ENCODE results near the gene NPHS1.
A peak's percentile ranks its signal among the peaks of the same experiment; 100 is the strongest.
"Not testable (repeated sequence)": the region's sequence is repeated elsewhere in the genome, so short reads cannot be mapped to it uniquely, and the experiment has no call there.

NPHS1 gene

DNA sequence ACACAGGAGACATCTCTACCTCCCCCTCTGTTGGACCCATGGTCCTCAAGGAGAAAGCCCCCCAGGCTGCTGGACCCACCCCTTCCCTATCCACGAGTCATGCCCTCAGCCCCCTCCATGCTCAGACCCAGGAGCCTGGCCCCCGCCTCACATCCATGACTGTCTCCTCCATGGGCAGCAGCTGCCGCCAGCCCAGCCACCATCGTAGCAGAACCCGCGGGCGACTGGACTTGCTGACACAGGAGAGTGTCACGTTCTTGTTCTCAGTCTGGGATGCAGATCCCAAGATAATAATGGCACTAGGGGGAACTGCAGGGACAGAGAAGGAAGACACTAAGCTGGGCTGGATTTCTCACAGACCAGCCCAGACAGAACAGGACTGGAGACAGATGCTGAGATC is 3.8 kb downstream of the NPHS1 start:
- DNase-seq: no peak

DNA sequence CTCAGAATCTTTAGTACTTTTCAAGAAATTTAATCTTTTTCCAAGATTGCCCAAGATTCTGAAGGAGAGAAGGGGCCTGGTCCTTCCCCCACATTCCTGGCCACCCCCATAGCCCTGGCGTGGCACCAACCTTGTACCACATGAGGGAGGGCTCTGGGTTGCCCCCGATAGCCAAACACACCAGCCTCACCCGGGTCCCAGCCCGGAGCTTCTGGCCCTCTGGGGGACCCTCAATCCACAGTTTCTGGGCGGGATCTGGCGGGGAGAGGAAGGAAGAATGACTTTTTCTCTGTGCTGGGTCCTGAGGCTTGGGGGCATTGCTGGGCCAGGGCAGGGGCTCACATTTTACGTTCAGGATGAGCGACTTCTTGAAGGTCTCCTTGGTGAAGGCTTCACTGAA is 4.4 kb downstream of the NPHS1 start:
- DNase-seq: no peak

DNA sequence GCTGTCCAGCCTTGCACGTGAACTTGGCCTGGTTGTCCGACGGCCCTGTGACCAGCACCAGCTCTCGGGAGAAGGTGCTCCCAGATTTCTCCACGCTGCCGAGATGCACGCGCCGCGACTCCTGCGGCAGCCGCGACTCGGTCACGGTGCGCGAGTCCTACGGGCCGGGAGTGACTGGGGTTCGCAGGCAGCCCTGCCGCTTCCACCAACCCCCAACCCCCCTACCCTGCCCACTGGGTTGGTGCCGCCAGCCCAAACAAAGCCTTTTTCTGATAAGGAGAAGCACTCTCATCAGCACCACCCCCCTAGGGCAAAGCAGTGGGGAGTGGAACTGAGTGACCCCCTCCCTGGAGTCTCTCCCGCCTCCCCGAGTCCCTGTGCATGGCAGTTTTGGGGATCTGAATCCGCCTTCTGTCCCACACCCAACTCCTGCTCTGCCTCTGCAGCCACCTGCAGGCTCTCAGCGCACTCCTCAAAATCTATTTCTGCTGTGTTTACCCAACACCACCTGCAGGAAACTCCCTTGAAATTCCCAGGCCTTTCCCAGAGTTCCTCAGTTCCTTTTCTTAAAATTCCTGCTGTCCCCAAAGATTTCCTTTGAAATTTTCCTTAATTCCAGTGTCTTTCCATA is 6.2 kb downstream of the NPHS1 start:
- no peak for DNase-seq

DNA sequence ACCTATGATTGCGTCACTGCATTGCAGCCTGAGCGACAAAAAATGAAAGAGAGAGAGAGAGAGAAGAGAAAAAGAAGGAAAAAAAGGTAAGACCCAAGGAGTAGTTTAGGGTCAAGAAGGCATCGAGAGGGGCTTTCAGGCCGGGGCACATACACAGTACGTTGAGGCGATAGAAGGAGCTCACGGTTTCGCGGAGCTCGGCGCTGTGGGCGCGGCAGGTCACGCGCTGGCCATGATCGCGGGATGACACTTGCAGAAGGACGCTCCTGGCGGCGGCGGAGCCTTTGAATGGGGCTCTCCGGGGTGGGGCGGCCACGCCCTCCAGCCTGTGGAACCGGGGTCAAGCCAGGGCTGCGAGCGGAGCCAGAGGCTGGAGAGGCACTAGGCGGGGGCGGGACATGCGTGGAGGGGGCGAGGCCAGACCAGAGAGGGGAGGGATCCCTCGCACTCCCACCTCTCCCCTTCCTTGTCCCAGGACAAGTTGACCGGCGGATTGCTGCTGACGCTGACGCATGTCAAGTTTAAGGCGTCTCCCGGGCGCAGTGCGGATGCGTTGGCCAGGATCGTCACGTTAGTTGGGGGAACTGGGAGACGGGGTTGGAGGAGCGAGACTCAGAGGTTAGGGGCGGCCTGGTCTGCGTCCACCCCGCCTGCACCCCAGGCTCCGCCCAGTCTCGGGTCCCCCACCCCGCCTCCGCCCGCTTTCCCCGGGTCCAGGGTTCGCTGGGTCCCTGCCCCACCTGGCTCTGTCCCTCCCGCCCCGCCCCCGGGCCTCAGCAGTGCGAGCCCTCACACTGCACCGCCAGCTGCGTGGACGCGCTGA is 6.9 kb downstream of the NPHS1 start:
- DNase-seq: no peak

DNA sequence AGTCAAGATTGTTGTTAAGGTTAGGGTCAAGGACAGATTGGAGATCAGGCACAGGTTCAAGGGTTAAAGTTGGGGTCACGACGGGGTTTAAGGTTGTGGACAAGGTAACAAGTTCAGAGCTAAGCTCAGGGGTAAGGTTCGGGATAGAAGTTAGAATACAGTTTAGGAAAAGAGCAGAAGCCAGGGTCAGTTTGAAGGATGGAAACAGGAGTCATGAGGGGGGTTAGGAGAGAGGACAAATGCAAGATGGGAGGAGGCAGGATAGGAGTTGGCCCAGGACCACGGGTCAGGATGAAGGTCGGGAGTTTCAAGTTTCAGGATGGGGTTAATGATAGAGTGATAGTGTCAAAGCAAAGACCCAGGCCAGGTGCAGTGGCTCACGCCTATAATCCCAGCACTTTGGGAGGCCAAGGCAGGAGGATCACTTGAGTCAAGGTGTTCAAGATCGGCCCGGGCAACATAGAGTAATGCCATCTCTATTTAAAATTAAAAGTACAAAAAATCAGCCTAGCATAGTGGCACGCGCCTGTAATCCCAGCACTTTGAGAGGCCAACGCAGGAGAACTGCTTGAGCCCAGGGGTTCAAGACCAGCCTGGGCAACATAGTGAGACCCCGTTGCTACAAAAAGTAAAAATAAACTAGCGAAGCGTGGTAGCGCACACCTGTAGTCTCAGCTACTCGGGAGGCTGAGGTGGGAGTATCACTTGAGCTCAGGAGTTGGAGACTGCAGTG is 7.7 kb downstream of the NPHS1 start:
- no peak for DNase-seq

DNA sequence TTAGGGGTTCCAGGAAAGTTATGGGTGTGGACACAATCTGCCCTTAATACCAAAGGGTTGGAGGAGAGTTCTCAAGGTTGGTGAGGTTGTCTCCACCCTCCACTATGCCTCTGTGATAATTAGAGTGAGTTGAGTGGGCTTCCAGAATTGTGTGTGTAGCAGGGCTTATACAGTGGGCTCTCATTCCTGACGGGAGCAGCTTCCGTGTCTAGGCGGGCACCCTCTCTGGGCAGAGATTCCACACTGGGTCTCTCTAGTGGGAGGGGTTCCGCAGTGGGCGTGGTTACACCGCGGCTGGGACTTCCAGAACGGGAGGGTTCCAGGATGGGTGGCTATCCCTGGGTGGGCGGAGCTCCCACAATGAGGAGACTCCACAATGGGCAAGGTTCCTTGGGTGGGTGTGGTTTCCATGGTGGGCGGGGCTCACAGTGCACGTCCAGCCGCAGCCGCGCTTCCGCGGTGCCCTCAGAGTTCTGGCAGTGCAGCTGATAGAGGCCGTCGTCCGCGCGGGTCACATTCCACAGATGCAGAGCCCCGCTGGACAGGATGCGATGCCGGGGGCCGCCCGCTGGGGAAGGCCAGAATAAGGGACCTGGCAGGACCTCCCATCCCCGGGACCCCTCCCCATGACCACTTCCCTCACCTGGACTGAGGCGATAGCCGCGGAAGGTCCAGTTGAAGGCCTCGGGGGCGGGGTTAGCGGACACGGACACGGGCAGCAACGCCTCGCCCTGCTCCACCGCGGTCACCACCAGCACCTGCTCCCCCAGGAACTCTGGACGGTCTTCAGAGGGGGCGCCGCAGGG is 8.4 kb downstream of the NPHS1 start:
- DNase-seq: peak; percentile 53

DNA sequence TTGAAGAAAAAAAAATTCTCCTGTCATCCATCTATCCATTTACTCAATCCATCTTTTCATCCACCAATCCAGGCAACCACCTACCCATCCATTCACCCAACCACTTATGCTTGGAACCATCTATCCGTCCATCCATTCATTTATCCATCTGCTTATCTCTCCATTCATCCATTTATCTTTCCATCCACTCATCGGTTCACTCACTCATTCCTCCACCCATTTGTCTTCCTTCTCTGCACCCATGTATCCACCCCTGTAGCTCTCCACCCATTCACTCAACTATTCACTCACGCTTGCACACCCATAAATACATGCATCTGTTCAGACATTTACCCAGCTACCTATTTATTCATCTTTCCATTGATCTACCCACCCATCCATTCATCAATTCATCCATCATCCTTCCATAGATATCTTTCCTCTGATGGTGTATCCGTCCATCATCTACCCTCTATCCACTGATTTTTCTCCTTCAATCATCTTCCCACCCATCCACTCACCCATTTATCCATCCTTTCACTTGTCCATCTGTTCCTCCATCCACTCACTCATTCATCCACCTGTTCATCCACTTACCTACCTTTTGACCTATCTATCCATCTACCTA is 9.5 kb downstream of the NPHS1 start:
- no peak for DNase-seq

DNA sequence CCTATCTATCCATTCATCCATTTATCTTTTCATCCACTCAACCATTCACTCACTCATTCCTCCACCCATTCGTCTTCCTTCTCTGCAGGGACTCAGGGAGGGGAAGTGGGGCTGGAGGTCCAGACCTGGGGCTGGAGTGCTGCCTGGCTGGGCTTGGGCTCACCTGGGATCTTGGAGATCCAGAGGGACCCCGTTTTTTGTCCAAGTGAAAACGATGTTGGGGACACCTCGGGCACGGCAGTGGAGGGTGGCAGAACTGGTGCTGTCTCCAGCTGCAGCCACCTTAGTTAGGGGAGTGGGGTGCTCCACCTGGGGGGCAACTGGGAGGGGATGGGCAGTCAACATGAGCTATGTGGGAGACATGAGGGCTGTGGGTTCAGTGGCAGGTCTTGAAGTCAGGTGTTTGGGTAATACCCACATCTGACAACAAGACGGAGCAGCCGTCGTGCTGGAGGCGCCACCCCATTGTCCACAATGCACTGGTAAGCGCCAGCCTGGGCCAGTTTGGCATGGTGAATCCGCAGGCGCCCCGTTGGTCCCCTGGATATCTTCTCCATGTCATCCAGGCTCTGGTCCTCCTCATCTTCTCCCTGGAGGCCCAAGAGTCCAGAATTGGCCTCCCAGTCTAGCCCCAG is 10.2 kb downstream of the NPHS1 start:
- no peak for DNase-seq

DNA sequence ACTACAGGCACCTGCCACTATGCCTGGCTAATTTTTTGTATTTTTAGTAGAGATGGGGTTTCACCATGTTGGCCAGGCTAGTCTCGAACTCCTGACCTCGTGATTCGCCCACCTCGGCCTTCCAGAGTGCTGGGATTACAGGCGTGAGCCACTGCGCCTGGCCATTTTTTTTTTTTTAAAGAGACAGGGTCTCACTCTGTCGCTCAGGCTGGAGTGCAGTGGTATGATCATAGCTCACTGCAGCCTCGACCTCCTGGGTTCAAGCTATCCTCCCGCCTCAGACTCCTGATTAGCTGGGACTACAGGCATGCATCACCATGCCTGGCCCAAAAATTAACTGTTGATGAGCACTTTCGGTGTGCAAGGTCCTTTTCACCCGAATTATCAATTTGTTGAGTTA is 16.2 kb downstream of the NPHS1 start:
- DNase-seq: not testable (repeated sequence)

DNA sequence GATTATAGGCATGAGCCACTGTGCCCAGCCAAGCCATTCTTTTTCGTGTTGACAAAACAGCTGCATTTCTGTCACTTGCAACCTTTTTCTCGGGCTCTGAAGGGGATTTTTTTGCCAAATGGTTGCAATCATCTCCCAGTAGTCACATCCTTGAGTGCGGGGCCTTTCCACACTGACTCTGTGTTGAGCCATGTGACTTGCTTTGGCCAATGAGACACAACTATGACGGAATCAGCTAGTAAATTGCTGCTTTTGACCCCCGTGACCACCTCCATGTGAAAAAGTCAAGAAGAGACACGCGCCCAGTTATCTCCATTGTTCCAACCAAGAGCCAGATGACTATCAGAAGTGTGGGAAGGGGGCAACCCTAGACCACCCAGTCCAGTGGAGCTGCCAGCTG is 18.3 kb downstream of the NPHS1 start:
- DNase-seq: no peak

DNA sequence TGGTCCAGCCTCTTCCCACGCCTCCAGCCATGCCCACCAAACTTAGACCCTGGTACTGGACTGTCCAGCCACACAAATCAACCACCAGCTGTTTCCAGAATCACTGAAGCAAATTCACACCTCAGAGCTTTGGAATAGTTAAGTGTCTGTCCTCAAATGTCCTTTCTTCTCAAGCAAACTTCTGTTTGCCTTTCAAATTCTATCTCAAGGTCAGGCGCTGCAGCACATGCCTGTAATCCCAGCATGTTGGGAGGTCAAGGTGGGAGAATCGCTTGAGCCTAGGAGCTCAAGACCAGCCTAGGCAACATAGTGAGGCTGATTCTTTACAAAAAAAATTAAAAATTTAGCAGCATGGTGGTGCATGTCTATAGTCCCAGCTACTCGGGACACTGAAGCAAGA is 20.2 kb downstream of the NPHS1 start:
- no peak for DNase-seq

DNA sequence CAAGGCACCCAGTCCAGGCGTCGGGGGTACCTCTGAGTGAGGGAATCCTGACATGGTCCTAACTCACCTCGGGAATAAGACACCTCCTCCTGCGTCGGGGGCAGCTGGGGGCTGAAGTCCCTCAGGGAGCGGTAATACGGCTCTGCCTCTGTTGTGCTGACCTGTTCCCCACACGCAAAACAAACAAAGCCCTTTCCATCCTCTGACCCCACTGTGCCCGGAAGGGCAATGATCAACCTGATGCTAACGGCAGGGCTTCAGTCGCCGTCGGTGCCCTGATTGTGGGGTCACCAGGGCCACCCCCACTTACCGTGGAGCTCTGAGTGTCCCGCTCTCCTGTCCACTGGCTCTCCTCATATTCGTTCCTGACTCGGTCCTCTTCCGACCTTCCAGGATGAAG is 21.3 kb downstream of the NPHS1 start:
- no peak for DNase-seq

DNA sequence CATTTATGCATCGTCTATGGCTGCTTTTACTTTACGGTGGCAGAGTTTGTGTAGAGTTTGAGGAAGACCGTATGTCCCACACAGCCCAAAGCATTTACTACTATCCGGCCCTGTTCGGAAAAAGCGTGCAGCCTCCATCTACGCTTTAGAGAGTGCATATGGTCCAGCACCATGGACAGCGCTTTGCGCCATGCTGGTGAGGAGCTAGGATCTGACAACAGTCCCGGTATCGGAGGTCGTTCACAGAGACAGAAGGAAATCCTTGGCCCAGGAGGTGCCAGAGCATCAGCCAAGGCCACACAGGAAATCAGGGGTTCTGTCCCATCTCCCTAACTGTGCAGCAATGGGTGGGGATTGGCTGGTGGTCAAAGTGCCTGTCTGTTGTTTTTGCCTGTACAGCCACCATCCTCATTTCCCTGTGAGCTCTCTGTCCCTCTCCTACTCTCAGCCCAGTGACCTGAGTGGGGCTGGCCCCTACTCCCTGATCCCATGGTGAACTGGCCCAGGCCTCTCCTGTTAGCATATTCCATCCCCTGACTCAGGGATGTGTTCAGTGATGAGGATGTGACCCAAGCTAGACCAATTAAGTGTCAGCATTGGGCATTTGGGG is 23.5 kb downstream of the NPHS1 start:
- peak; percentile 50 for DNase-seq

DNA sequence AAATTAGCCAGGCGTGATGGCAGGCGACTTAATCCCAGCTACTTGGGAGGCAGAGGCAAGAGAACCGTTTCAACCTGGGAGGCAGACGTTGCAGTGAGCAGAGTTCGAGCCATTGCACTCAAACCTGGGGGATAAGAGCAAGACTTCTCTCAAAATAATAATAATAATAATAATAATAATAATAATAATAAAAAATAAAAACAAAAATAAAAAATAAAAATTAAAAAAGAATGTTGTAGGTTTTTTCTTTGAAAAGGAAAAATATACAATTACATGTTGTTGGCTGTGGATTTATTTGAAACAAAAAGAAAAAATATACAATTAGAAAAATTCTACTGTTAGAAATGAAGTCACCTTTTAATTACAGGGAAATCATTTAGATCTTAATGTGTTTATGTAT is 28.2 kb downstream of the NPHS1 start:
- no peak for DNase-seq

DNA sequence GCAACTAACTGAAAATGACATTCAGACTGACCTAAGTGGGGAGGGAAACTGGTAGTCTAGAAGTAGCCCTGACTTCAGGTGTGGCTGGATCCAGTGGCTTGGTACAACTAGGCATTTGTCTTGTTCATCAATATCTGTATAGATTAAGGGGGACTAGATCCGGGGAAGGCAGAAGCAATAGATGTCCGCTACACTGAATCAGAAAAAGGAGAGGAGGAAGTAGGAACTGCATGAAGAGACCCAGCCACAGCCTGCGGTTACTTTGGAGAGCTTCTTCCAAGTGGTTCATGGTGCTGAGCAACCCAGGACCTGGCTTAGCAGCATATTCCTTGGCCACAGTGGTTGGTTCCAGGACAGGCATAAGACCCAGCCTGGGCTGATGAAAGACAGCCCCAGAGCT is 29.7 kb downstream of the NPHS1 start:
- DNase-seq: peak; percentile 98

DNA sequence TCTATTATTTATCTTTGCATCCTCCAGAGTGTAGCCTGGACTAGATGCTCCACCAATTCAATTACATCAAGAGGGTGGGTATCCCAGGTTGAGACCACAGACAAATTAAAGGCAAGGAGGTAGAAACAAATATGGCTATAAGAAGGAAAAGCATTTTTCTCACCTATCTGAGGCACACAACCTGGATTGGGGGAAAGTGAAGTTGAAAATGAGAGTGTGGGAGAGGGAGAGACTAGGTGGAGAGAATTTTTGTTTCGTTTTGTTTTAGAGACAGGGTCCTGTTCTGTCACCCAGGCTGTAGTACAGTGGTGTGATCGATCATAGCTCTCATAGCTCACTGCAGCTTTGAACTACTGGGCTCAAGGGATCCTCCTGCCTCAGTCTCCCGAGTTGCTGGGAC is 33.9 kb downstream of the NPHS1 start:
- no peak for DNase-seq

DNA sequence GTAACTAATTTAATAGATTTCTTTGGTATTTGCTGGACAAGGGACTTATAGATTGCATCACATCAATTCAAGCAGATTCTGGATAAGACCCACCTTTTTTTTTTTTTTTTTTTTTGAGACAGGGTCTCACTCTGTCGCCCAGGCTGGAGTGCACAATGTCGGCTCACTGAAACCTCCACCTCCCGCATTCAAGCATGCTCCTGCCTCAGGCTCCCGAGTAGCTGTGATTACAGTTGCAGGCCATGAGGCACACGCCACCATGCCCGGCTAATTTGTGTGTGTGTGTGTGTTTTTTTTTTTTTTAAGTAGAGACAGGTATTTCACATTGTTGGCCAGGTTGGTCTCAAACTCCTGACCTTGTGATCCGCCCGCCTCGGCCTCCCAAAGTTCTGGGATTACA is 35.5 kb downstream of the NPHS1 start:
- no peak for DNase-seq

DNA sequence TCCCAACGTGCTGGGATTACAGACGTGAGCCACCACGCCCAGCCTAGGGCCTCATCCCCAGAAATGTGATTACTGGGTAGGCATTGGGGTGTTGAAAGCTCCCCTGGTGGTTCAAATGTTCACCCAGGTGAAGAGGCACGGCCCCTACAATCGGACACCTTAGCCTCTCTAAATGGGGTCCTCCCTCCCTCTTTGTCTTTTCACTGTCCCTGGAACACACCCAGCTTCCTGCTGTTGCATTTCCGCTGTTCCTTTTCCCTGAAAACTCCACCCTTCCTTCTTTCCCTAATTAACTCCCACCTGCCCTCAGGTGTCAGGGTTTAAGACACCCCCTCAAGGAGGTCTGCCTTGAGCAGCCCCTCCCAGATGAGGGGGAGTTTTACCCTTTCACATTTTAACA is 36.0 kb downstream of the NPHS1 start:
- DNase-seq: no peak

DNA sequence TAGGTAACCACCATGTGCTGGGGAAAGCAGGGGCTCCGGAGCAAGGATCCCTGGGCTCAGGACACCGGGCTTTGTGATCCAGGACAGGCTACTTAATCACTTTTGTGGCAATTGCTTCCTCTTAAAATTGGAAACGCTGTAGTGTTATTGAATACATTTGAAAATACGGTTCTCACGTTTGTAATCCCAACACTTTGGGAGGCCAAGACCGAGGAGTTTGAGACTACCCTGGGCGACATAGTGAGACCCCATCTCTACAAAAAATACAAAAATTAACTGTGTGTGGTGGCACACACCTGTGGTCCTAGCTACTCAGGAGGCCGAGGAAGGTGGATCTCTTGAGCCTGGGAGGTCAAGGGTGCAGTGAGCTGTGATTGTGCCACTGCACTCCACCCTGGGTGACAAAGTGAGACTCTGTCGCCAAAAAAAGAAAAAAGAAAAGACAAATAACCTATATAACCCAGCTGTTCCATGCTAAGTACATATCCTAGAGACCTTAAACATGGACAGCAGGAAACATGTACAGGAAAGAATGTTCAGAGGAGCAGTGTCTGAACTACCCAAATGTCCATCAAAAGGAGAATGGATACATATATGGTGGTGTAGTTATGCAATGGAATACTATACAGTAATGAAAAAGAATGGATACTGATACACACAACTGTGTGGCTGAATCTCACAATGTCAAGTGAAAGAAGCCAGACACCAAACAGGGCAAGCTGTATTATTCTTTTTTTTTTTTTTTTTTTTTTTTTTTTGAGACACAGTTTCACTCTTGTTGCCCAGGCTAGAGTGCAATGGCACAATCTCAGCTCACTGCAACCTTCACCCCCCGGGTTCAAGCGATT is 39.0 kb downstream of the NPHS1 start:
- no peak for DNase-seq

DNA sequence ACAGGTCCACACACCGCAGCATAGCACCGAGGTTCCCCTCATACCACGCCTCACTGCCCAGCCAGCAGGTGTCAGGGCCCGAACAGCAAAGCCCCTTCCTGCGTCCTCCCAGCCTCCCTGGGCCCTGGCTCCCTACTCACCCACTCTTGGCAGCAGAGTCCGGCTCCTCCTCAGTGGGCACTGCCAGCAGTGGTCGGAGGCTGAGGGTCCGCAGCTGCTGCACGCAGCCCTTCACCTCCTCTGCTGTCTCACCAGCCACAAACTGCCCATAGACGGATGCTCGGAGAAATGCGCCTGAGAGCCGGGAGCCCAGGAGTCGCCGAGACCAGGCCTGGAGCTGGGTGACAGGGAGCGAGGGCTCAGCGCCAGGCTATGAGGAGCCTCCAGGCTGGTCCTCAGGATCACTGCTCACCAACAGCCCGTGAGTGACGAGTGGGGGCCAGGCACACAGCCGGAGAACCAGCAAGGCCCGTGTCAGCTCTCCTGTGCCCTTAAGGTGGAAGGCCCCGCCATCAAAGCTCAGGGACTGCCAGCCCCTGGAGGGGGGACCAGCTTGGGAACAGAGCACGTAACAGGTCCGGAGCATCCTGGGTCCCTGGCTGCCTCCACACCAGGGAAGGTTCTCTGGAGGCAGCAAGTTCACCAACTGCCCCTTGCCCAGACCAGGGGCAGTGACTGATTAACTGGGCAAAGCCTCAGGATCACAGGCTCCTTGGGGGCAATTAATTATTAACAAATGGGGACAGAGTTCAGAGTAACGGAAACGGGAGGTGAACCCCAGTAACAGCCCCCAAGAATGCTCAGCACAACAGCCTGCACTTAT is 39.9 kb downstream of the NPHS1 start, which contains the start of gene PRODH2:
PRODH2 (minus strand) TSS at position 626 of the 823 bp plus-strand sequence; CDS start at position 586, 40 bp downstream.
- DNase-seq: no peak

Data from MV-4-11 (cell line).